ENCODE results near the gene ARID5B.
A peak's percentile ranks its signal among the peaks of the same experiment; 100 is the strongest.

ARID5B gene

GRCh38 chr10:62081341-62082270, 180.1 kb downstream of the ARID5B start:
- FAIRE-seq = no peak
- DNase-seq (ENCODE audit: extremely low spot score, insufficient read length, low read depth) = no peak

DNA sequence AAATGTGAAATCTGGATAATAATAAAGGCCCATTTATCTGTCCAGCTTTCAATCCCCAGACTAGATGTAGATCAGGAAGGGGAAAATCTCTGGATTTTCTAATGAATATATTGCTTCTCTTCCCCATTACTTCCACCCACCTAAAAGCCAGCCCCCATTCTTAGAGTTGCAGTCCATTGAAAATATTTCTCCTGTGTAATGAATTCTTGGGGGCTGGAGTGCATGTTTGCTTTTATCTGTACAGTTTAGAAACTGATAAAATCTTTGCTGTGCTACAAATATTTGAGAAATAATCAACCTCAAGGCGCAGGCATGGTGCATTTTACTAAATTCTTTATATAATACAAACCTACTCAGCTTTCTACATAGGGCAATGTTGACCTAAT, 180.8 kb downstream of the ARID5B start:
- FAIRE-seq (no peak), DNase-seq (ENCODE audit: extremely low spot score, insufficient read length, low read depth) (no peak)

DNA sequence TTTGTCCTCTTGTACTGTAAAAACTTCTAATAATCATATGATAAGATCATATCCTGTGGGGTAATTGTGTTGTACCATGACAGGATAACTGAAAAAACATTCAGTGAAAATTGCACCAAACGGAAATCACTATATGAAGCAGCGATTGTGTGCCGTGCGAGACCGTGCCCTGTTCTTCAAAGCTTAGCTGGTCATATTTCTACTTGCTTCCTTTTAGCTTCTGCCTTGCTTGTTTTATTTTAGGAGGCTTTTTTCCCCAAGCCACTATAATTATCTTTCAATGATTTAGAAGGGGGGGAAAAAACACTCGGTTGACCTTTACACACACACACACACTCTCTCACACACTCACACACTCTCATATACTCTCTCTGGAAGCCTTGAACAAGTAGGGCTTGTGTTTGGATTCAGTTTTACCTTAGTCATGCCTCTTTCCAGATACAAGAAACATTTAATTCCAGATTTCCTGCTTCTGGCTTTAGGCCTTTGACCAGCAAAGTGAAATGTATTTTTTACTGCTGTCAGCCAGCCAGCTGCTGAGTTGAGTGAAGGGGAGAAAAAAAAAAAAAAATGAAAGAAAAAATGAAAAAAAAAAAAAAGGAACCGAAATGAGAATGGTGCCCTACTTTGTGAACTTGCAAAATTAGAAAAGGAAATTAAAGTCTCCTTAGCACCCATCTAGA, 181.4 kb downstream of the ARID5B start:
- DNase-seq (ENCODE audit: extremely low spot score, insufficient read length, low read depth) (no peak), FAIRE-seq (peak; percentile 81)

- FAIRE-seq (no peak), DNase-seq (ENCODE audit: extremely low spot score, insufficient read length, low read depth) (no peak)
Observed at GRCh38 chr10:62083412-62084267, 182.1 kb downstream of the ARID5B start.

- DNase-seq (ENCODE audit: extremely low spot score, insufficient read length, low read depth) (no peak), FAIRE-seq (no peak)
Observed at GRCh38 chr10:62084451-62084850, 183.0 kb downstream of the ARID5B start.

GRCh38 chr10:62085404-62085803, 183.9 kb downstream of the ARID5B start:
- no peak for FAIRE-seq
- no peak for DNase-seq (ENCODE audit: extremely low spot score, insufficient read length, low read depth)

GRCh38 chr10:62085821-62086220, 184.3 kb downstream of the ARID5B start:
- FAIRE-seq = no peak

GRCh38 chr10:62087329-62087728, 185.8 kb downstream of the ARID5B start:
- FAIRE-seq = no peak
- no peak for DNase-seq (ENCODE audit: extremely low spot score, insufficient read length, low read depth)

More at GRCh38 chr10:62085821-62086220, 184.3 kb downstream of the ARID5B start:
- no peak for DNase-seq (ENCODE audit: extremely low spot score, insufficient read length, low read depth)

GRCh38 chr10:62088786-62089185, 187.3 kb downstream of the ARID5B start:
- no peak for DNase-seq (ENCODE audit: extremely low spot score, insufficient read length, low read depth)
- FAIRE-seq = no peak

GRCh38 chr10:62092301-62093030, 191.0 kb downstream of the ARID5B start:
- no peak for FAIRE-seq
- DNase-seq (ENCODE audit: extremely low spot score, insufficient read length, low read depth) = no peak

GRCh38 chr10:62093863-62094291, 192.4 kb downstream of the ARID5B start:
- DNase-seq (ENCODE audit: extremely low spot score, insufficient read length, low read depth) (no peak), FAIRE-seq (no peak)

GRCh38 chr10:62095181-62096122, 194.0 kb downstream of the ARID5B start:
- DNase-seq (ENCODE audit: extremely low spot score, insufficient read length, low read depth) = no peak
- FAIRE-seq = no peak

GRCh38 chr10:62096256-62096933, 194.9 kb downstream of the ARID5B start:
- no peak for DNase-seq (ENCODE audit: extremely low spot score, insufficient read length, low read depth)
- no peak for FAIRE-seq

DNA sequence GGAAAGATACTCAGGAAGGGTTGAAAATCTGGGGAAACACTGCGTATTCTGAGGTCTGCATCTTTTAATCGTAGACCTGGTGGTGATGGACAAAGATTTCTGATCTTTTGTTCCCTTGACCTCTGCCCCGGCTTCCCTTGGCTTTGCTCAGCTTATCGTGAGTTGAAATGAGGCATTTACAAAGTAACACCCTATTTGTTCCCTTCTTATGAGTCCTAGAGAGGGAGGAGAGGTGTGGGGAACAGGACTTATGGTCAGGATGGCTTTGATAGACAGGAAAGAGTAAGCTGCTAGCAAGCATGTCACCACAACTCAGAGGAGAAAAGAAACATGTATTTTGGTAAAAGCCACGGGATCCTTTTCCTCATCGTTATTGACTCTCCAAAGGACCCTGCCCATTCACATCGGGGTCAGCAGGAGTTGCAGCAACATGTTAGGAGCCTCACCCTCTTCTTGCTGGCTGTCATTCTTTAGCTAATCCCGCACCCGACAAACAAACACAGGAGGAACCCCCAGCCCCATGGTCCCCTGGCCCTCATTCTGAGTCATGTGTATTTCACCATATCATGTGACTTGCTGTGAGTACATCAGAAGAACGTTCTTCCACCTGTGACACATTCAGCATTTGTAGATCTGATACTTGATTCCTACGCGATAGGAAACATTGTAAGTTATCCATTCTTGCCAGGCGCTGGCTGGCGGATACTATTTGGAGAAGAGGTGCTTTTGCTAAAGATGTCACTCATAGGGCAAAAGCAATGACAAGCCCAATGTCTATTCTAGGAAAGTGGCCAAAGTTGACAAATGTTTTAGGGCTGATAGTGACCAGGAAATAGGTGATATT, 197.0 kb downstream of the ARID5B start:
- no peak for FAIRE-seq
- no peak for DNase-seq (ENCODE audit: extremely low spot score, insufficient read length, low read depth)

- FAIRE-seq (no peak), DNase-seq (ENCODE audit: extremely low spot score, insufficient read length, low read depth) (no peak)
Observed at GRCh38 chr10:62099299-62099698, 197.8 kb downstream of the ARID5B start.

- FAIRE-seq (no peak), DNase-seq (ENCODE audit: extremely low spot score, insufficient read length, low read depth) (no peak)
Observed at GRCh38 chr10:62103857-62104256, 202.4 kb downstream of the ARID5B start.

DNA sequence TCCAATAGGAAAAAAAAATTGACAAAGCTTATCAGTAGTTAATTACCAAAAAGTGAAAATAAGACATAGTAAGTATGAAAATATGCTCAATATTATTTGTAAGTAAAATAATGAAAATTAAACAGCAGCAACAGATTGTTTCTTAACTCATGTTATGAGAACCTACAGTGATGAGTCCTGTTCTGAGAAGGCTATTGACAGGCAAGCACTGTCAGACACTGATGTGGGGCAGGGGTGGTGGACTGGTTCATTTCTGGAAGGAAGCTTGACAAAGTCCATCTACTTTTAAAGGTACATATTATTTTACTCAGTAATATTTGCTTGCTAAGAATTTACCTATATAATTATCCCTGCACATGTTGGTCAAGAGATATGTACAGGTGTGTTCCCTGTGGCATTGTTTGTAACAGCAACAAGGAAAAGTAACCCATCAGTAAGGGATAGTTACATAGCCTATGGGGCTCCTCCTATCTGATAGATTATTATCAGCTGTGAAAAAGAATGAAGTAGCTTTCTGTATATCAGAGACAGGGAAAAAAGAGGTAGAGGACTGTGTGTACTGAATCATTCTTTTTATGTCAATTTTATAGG, 205.5 kb downstream of the ARID5B start:
- FAIRE-seq (no peak), DNase-seq (ENCODE audit: extremely low spot score, insufficient read length, low read depth) (no peak)
